ENCODE results near the gene PACS2.
A peak's percentile ranks its signal among the peaks of the same experiment; 100 is the strongest.
"Not testable (repeated sequence)": the region's sequence is repeated elsewhere in the genome, so short reads cannot be mapped to it uniquely, and the experiment has no call there.

The PACS2 gene

DNA sequence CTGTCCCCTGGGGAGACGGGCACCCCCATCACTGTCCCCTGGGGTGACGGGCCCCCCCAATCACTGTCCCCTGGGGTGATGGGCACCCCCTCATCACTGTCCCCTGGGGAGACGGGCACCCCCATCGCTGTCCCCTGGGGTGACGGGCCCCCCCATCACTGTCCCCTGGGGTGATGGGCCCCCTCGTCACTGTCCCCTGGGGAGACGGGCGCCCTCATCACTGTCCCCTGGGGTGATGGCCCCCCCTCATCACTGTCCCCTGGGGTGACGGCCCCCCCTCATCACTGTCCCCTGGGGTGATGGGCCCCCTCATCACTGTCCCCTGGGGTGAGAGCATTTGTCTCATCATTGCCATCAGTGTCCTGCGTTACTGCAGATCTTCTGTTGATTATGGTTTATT is 38.6 kb downstream of the PACS2 start:
- Histone ChIP-seq H3K4me1 (ENCODE audit: control insufficient read depth, insufficient read depth, low read length, unreplicated experiment) (no peaks in the 10 kb centered on the region), H3K27me3 (ENCODE audit: insufficient read depth, low read length) (no peaks in the 10 kb centered on the region), H3K79me2 (ENCODE audit: control insufficient read depth, insufficient read depth, low read length, unreplicated experiment) (no peaks in the 10 kb centered on the region), H3K36me3 (ENCODE audit: insufficient read depth, low read length) (no peaks in the 10 kb centered on the region), H3K4me3 (ENCODE audit: low read depth, low read length) (no peak overlapping the region), H2AFZ (ENCODE audit: low read length, unreplicated experiment) (no peak overlapping the region), H3K27ac (ENCODE audit: low read depth, low read length) (no peak overlapping the region)

DNA sequence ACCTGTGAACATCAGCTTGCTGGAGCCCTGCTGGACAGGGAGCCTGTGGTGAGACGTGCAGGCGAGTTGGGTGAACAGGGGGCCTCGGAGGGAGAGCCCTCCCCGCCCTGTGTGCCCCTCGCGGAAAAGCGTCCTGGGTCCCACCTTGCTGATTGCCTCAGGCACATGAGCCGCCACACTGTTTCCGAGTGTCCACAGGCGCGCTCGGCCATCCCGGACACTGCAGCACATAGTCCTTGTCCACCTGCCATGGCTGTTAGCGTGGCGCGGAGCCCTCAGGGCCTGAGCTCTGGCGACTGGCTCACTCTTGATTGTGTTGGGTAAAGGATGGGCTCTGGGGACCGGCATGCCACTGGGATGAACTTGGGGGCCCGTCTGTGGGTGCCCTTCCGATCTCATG is 40.0 kb downstream of the PACS2 start:
- H3K4me1 ChIP-seq (ENCODE audit: control insufficient read depth, insufficient read depth, low read length, unreplicated experiment), result no peaks in the 10 kb centered on the region
- no peaks in the 10 kb centered on the region for H3K36me3 ChIP-seq (ENCODE audit: insufficient read depth, low read length)
- no peak overlapping the region for H2AFZ ChIP-seq (ENCODE audit: low read length, unreplicated experiment)
- H3K27me3 ChIP-seq (ENCODE audit: insufficient read depth, low read length), result no peaks in the 10 kb centered on the region
- H3K4me3 ChIP-seq (ENCODE audit: low read depth, low read length), result no peak overlapping the region
- no peaks in the 10 kb centered on the region for H3K79me2 ChIP-seq (ENCODE audit: control insufficient read depth, insufficient read depth, low read length, unreplicated experiment)
- no peak overlapping the region for H3K27ac ChIP-seq (ENCODE audit: low read depth, low read length)

DNA sequence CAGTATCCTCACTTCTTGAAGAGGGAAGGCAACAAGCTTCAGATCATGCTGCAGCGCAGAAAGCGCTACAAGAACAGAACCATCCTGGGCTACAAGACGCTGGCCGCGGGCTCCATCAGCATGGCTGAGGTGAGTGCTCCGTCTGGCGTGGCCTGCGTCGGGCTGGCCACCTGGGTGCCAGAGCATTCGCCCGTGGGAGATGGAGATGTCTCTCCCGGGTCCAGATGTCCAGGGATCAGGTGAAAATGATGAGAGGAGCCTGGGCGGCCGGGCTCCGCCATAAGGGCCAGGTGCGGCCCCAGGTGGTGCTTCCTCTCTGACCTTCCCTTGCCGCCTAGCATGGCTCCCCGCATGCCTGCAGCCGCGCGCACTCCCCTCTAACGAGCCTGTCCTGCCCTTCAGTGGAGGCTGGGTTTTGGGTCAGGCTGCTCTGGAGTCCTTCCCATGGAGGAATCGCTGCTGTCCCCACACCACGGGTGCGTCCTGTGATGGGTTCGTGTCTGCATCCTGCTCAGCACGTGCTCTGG is 40.6 kb downstream of the PACS2 start:
- Histone ChIP-seq H3K4me1 (ENCODE audit: control insufficient read depth, insufficient read depth, low read length, unreplicated experiment) (no peaks in the 10 kb centered on the region), H2AFZ (ENCODE audit: low read length, unreplicated experiment) (no peak overlapping the region), H3K27ac (ENCODE audit: low read depth, low read length) (no peak overlapping the region), H3K4me3 (ENCODE audit: low read depth, low read length) (no peak overlapping the region), H3K36me3 (ENCODE audit: insufficient read depth, low read length) (no peaks in the 10 kb centered on the region), H3K27me3 (ENCODE audit: insufficient read depth, low read length) (no peaks in the 10 kb centered on the region), H3K79me2 (ENCODE audit: control insufficient read depth, insufficient read depth, low read length, unreplicated experiment) (no peaks in the 10 kb centered on the region)

DNA sequence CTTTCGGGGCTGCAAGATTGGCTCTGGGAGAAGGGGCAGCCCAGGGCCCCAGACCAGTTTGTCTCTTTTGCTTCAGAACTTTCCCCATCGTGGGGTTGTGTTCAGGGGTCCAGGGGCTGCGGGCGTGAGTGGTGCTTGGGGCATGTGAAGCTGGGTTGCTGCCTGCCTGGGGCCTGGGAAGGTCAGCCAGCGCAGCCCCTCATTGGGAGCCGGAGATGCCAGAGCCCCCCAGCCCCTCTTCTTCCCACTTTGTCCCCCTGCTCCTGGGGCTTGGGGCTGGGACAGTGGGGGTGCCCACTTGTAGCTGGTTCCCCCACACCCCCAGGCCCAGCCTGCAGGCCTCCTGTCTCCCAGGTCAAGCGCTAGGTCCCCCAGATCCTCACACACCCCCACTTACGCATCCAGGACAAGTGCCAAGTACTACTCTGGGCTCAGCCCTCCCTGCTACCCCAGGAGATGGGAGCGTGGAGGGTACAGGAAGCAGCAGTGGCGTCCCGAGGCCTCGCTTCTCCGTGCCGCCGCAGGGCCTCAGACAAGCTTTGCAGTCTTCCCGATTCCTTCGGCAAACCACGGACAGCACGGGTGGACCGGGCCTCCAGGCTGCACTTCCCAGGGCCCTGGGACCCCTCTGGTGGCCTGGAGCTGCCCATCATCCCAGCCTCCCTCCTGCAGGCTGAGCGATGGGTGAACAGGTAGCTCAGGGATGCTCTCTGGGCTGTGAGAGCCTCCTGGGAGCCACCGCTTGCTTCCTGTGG is 41.5 kb downstream of the PACS2 start:
- Histone ChIP-seq H3K79me2 (ENCODE audit: control insufficient read depth, insufficient read depth, low read length, unreplicated experiment) (no peaks in the 10 kb centered on the region), H2AFZ (ENCODE audit: low read length, unreplicated experiment) (no peak overlapping the region), H3K4me3 (ENCODE audit: low read depth, low read length) (no peak overlapping the region), H3K27ac (ENCODE audit: low read depth, low read length) (no peak overlapping the region), H3K27me3 (ENCODE audit: insufficient read depth, low read length) (no peaks in the 10 kb centered on the region), H3K36me3 (ENCODE audit: insufficient read depth, low read length) (peaks cover 3% of the 10 kb centered on the region; the same call in 1 of the 2 replicates), H3K4me1 (ENCODE audit: control insufficient read depth, insufficient read depth, low read length, unreplicated experiment) (no peaks in the 10 kb centered on the region)

DNA sequence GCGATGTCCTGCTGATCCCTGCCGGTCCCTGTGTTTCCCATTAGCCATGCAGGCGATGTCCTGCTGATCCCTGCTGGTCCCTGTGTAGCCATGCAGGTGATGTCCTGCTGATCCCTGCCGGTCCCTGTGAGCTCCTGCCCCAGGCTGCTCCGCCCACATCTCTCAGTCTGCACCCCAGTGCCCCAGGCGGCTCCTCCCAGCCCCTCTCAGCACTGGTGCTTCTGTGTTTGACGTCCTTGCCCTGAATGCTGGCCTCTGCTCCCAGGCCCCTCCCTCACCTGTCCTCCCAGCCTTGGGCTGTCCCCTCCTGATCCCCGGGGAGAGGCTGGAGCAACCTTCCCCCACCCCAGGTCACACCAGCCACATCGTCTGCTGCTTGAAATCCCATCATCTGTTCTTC is 42.4 kb downstream of the PACS2 start:
- no peak overlapping the region for H2AFZ ChIP-seq (ENCODE audit: low read length, unreplicated experiment)
- peaks cover 4% of the 10 kb centered on the region; the same call in 1 of the 2 replicates for H3K36me3 ChIP-seq (ENCODE audit: insufficient read depth, low read length)
- H3K79me2 ChIP-seq (ENCODE audit: control insufficient read depth, insufficient read depth, low read length, unreplicated experiment), result no peaks in the 10 kb centered on the region
- no peak overlapping the region for H3K4me3 ChIP-seq (ENCODE audit: low read depth, low read length)
- H3K27ac ChIP-seq (ENCODE audit: low read depth, low read length), result no peak overlapping the region
- no peaks in the 10 kb centered on the region for H3K27me3 ChIP-seq (ENCODE audit: insufficient read depth, low read length)
- H3K4me1 ChIP-seq (ENCODE audit: control insufficient read depth, insufficient read depth, low read length, unreplicated experiment), result no peaks in the 10 kb centered on the region

DNA sequence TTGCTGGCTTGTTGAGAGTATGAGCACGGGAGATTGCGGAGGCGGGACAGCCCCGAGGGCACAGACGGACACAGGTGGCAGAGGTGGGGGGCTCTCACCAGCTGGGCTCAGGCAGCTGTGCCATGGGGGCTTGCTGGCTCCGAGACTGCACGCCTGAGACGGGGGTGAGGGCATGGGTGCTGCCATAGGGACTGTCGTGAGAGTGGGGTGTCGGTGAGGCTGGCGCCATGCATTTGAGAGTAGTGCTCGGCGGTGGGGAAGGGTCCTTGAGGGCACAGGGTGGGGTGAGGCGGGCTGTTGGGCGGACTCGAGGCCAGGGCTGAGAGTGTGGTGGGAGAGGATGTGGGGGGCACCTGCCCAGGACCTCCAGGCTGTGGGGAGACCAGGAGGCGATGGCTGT is 43.1 kb downstream of the PACS2 start:
- Histone ChIP-seq H2AFZ (ENCODE audit: low read length, unreplicated experiment) (no peak overlapping the region), H3K27ac (ENCODE audit: low read depth, low read length) (no peak overlapping the region), H3K36me3 (ENCODE audit: insufficient read depth, low read length) (peaks cover 4% of the 10 kb centered on the region; the same call in 1 of the 2 replicates), H3K79me2 (ENCODE audit: control insufficient read depth, insufficient read depth, low read length, unreplicated experiment) (no peaks in the 10 kb centered on the region), H3K4me3 (ENCODE audit: low read depth, low read length) (no peak overlapping the region), H3K27me3 (ENCODE audit: insufficient read depth, low read length) (no peaks in the 10 kb centered on the region), H3K4me1 (ENCODE audit: control insufficient read depth, insufficient read depth, low read length, unreplicated experiment) (no peaks in the 10 kb centered on the region)

DNA sequence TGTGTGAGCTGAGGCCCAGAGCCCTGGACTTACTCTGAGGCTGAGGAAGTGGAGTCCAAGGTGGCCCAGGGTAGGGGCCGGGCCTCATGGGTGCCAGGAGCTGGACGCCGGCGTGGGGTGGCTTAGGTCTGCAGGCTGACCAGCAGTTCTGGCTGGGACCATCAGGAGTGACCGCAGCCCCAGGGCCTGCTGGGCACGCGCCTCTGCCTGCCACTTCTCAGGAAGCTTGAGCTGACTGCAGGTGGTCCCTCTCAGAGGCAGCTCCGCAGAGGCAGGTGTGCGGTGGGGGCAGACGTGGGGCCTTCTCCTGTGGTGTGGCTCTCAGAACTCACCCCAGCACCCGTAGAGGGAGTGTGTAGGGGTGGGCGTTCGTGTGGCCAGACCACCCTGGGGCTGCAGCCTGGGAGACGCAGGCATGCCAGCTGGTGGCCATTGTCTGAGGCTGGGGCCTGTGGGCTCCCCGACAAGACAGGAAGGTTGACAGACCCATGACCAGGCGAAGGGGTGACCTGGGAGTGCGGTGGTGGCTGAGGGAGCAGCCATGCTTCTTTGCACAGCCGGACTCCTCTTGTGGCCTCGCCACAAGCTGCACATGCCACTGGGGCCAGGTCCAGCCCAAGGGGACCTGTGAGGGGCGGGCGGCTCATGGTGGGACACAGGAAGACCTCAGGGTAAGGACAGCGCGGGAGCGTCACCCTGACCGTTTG is 43.7 kb downstream of the PACS2 start:
- Histone ChIP-seq H3K79me2 (ENCODE audit: control insufficient read depth, insufficient read depth, low read length, unreplicated experiment) (no peaks in the 10 kb centered on the region), H3K4me1 (ENCODE audit: control insufficient read depth, insufficient read depth, low read length, unreplicated experiment) (no peaks in the 10 kb centered on the region), H2AFZ (ENCODE audit: low read length, unreplicated experiment) (no peak overlapping the region), H3K27me3 (ENCODE audit: insufficient read depth, low read length) (no peaks in the 10 kb centered on the region), H3K27ac (ENCODE audit: low read depth, low read length) (no peak overlapping the region), H3K4me3 (ENCODE audit: low read depth, low read length) (no peak overlapping the region), H3K36me3 (ENCODE audit: insufficient read depth, low read length) (peaks cover 4% of the 10 kb centered on the region; the same call in 1 of the 2 replicates)

DNA sequence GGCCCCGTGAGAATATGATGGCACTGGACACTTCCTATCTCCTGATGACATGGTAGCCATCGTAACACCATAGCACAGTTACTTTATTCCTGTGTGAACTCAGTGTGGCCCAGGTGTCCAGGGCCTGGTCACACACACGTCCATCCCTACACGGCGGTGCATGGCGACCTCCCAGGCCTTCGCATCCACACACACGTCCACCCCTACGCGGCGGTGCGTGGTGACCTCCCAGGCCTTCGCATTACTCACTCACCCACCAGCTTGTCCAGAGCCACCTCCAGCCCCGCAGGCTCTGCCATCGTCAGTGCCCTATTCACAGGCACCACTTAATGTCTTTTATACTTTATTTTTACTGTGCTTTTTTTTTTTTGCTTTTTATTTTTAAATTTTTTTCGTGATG is 44.4 kb downstream of the PACS2 start:
- Histone ChIP-seq H3K27me3 (ENCODE audit: insufficient read depth, low read length) (no peaks in the 10 kb centered on the region), H2AFZ (ENCODE audit: low read length, unreplicated experiment) (no peak overlapping the region), H3K4me3 (ENCODE audit: low read depth, low read length) (no peak overlapping the region), H3K79me2 (ENCODE audit: control insufficient read depth, insufficient read depth, low read length, unreplicated experiment) (no peaks in the 10 kb centered on the region), H3K36me3 (ENCODE audit: insufficient read depth, low read length) (peaks cover 4% of the 10 kb centered on the region; the same call in 1 of the 2 replicates), H3K4me1 (ENCODE audit: control insufficient read depth, insufficient read depth, low read length, unreplicated experiment) (no peaks in the 10 kb centered on the region), H3K27ac (ENCODE audit: low read depth, low read length) (no peak overlapping the region)

DNA sequence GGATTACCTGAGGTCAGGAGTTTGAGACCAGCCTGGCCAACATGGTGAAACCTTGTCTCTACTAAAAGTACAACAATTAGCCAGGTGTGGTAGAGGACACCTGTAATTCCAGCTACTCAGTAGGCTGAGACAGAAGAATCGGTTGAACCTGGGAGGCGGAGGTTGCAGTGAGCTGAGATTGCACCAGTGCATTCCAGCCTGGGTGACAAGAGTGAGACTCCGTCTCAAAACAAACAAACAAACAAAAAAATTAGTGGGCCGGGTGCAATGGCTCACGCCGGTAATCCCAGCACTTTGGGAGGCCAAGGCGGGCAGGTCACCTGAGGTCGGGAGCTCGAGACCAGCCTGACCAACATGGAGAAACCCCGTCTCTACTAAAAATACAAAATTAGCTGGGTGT is 46.9 kb downstream of the PACS2 start:
- not testable (repeated sequence) for H3K36me3 ChIP-seq (ENCODE audit: insufficient read depth, low read length); H3K27ac ChIP-seq (ENCODE audit: low read depth, low read length); H3K4me1 ChIP-seq (ENCODE audit: control insufficient read depth, insufficient read depth, low read length, unreplicated experiment); H3K27me3 ChIP-seq (ENCODE audit: insufficient read depth, low read length); H3K4me3 ChIP-seq (ENCODE audit: low read depth, low read length); H3K79me2 ChIP-seq (ENCODE audit: control insufficient read depth, insufficient read depth, low read length, unreplicated experiment); H2AFZ ChIP-seq (ENCODE audit: low read length, unreplicated experiment)

DNA sequence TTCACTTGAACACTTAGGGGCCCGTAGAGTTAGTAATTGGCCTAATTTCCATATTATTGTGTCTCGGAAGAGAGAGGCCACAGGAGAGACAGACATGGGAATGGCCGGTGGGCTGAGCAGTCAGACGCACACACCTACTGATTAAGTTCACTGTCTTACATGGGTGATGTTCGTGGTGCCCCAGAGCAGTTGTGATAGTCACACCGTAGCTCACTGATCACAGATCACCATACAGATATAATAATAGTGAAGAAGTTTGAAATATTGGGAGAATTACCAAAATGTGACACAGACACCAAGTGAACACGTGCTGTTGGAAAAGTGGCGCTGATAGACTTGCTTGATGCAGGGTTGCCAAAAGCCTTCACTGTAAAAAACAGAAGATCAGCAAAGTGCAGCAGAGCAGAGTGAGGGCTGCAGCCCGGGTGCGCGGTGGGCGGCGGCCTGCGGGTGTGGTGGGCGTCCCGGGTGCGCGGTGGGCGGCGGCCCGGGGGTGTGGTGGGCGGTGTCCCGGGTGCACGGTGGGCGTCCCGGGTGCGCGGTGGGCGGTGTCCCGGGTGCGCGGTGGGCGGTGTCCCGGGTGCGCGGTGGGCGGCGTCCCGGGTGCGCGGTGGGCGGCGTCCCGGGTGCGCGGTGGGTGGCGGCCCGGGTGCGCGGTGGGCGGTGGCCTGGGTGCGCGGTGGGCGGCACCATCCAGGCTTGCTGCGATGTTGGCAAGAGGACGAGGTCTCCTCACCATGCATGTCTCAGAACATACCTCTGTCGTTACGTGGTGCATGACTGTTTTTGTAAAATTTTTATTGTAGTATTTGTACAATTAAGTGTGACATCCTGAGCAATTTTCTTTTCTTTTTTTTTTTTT is 49.5 kb downstream of the PACS2 start:
- Histone ChIP-seq H3K79me2 (ENCODE audit: control insufficient read depth, insufficient read depth, low read length, unreplicated experiment) (no peaks in the 10 kb centered on the region), H3K27ac (ENCODE audit: low read depth, low read length) (no peak overlapping the region), H3K4me3 (ENCODE audit: low read depth, low read length) (peak overlapping the region; percentile 64), H2AFZ (ENCODE audit: low read length, unreplicated experiment) (no peak overlapping the region), H3K27me3 (ENCODE audit: insufficient read depth, low read length) (no peaks in the 10 kb centered on the region), H3K4me1 (ENCODE audit: control insufficient read depth, insufficient read depth, low read length, unreplicated experiment) (peaks cover 7% of the 10 kb centered on the region), H3K36me3 (ENCODE audit: insufficient read depth, low read length) (peaks cover 4% of the 10 kb centered on the region; the same call in 1 of the 2 replicates)
